HUES6 (cell line): ENCODE results near the gene MACROD2.

Source experiments
- H3K27ac ChIP-seq: 2 replicates; pipeline ENCODE4 v1.7.0; 2013; ENCODE audit warnings: low read depth, mild to moderate bottlenecking, low read length, inconsistent platforms
- H3K27me3 ChIP-seq: 2 replicates; pipeline ENCODE4 v1.6.1; 2013; ENCODE audit warnings: low read length; ENCODE audit not compliant: control insufficient read depth, insufficient read depth
- H3K36me3 ChIP-seq: 2 replicates; pipeline ENCODE4 v1.6.1; 2013; ENCODE audit warnings: low read length; ENCODE audit not compliant: control insufficient read depth, insufficient read depth
- H3K4me1 ChIP-seq: 2 replicates; pipeline ENCODE4 v1.6.1; 2013; ENCODE audit warnings: low read length; ENCODE audit not compliant: control insufficient read depth, insufficient read depth
- H3K4me3 ChIP-seq: 2 replicates; pipeline ENCODE4 v1.5.1; 2013; ENCODE audit warnings: low read depth, low read length
- H3K9ac ChIP-seq: one replicate; pipeline ENCODE4 v1.6.1; 2013; ENCODE audit warnings: mild to moderate bottlenecking, low read length
- H3K9me3 ChIP-seq: 2 replicates; pipeline ENCODE4 v1.6.1; 2013; ENCODE audit warnings: low read depth, low read length; ENCODE audit not compliant: control insufficient read depth, insufficient read depth

MACROD2 gene

GRCh38 chr20:14716351-14716801 is 721.1 kb downstream of the MACROD2 start:
- Histone ChIP-seq H3K4me1 (peaks cover 48% of the 10 kb centered on the region), H3K36me3 (no peaks in the 10 kb centered on the region), H3K4me3 (peak overlapping the region; percentile 29), H3K27me3 (no peaks in the 10 kb centered on the region), H3K9ac (no peak overlapping the region), H3K27ac (peak overlapping the region; percentile 64; the same call in 1 of the 2 replicates), H3K9me3 (no peaks in the 10 kb centered on the region)

- Histone ChIP-seq H3K4me3 (no peak overlapping the region), H3K27ac (no peak overlapping the region), H3K4me1 (peaks cover 38% of the 10 kb centered on the region), H3K9ac (no peak overlapping the region), H3K27me3 (no peaks in the 10 kb centered on the region), H3K9me3 (no peaks in the 10 kb centered on the region), H3K36me3 (no peaks in the 10 kb centered on the region)
These were observed 722.1 kb downstream of the MACROD2 start for GRCh38 chr20:14717134-14717999.

- H3K9ac ChIP-seq: no peak overlapping the region
- no peaks in the 10 kb centered on the region for H3K27me3 ChIP-seq
- H3K36me3 ChIP-seq: no peaks in the 10 kb centered on the region
- peaks cover 18% of the 10 kb centered on the region for H3K4me1 ChIP-seq
- no peak overlapping the region for H3K27ac ChIP-seq
- H3K9me3 ChIP-seq: no peaks in the 10 kb centered on the region
- H3K4me3 ChIP-seq: no peak overlapping the region
These were observed 724.9 kb downstream of the MACROD2 start for GRCh38 chr20:14720251-14720650.

- no peaks in the 10 kb centered on the region for H3K27me3 ChIP-seq
- H3K36me3 ChIP-seq: no peaks in the 10 kb centered on the region
- H3K27ac ChIP-seq: no peak overlapping the region
- no peaks in the 10 kb centered on the region for H3K9me3 ChIP-seq
- H3K4me1 ChIP-seq: peaks cover 2% of the 10 kb centered on the region; the same call in 1 of the 2 replicates
- H3K4me3 ChIP-seq: no peak overlapping the region
- no peak overlapping the region for H3K9ac ChIP-seq
These were observed 726.7 kb downstream of the MACROD2 start for GRCh38 chr20:14721926-14722452.

GRCh38 chr20:14723614-14724013 is 728.3 kb downstream of the MACROD2 start:
- H3K4me1 ChIP-seq: no peaks in the 10 kb centered on the region
- no peak overlapping the region for H3K9ac ChIP-seq
- H3K36me3 ChIP-seq: no peaks in the 10 kb centered on the region
- H3K27ac ChIP-seq: no peak overlapping the region
- H3K27me3 ChIP-seq: no peaks in the 10 kb centered on the region
- no peaks in the 10 kb centered on the region for H3K9me3 ChIP-seq
- no peak overlapping the region for H3K4me3 ChIP-seq

- H3K27me3 ChIP-seq: no peaks in the 10 kb centered on the region
- H3K4me1 ChIP-seq: no peaks in the 10 kb centered on the region
- no peak overlapping the region for H3K27ac ChIP-seq
- H3K4me3 ChIP-seq: no peak overlapping the region
- H3K36me3 ChIP-seq: no peaks in the 10 kb centered on the region
- no peaks in the 10 kb centered on the region for H3K9me3 ChIP-seq
- H3K9ac ChIP-seq: no peak overlapping the region
These were observed 728.7 kb downstream of the MACROD2 start for GRCh38 chr20:14724036-14724435.

- Histone ChIP-seq H3K27ac (no peak overlapping the region), H3K27me3 (no peaks in the 10 kb centered on the region), H3K4me1 (no peaks in the 10 kb centered on the region), H3K9ac (no peak overlapping the region), H3K9me3 (no peaks in the 10 kb centered on the region), H3K4me3 (no peak overlapping the region), H3K36me3 (no peaks in the 10 kb centered on the region)
These were observed 729.2 kb downstream of the MACROD2 start for GRCh38 chr20:14724468-14724867.

- H3K36me3 ChIP-seq: no peaks in the 10 kb centered on the region
- H3K27me3 ChIP-seq: no peaks in the 10 kb centered on the region
- H3K4me1 ChIP-seq: no peaks in the 10 kb centered on the region
- H3K9ac ChIP-seq: no peak overlapping the region
- no peak overlapping the region for H3K27ac ChIP-seq
- H3K9me3 ChIP-seq: no peaks in the 10 kb centered on the region
- H3K4me3 ChIP-seq: no peak overlapping the region
These were observed 731.3 kb downstream of the MACROD2 start for GRCh38 chr20:14726591-14726990.

GRCh38 chr20:14727485-14728150 is 732.3 kb downstream of the MACROD2 start:
- no peak overlapping the region for H3K27ac ChIP-seq
- no peaks in the 10 kb centered on the region for H3K9me3 ChIP-seq
- H3K27me3 ChIP-seq: no peaks in the 10 kb centered on the region
- H3K36me3 ChIP-seq: no peaks in the 10 kb centered on the region
- H3K4me3 ChIP-seq: no peak overlapping the region
- no peaks in the 10 kb centered on the region for H3K4me1 ChIP-seq
- no peak overlapping the region for H3K9ac ChIP-seq

- Histone ChIP-seq H3K4me3 (no peak overlapping the region), H3K4me1 (no peaks in the 10 kb centered on the region), H3K27ac (no peak overlapping the region), H3K9me3 (no peaks in the 10 kb centered on the region), H3K27me3 (no peaks in the 10 kb centered on the region), H3K9ac (no peak overlapping the region), H3K36me3 (no peaks in the 10 kb centered on the region)
These were observed 734.1 kb downstream of the MACROD2 start for GRCh38 chr20:14729390-14729789.

GRCh38 chr20:14732343-14732742 is 737.0 kb downstream of the MACROD2 start:
- no peaks in the 10 kb centered on the region for H3K36me3 ChIP-seq
- no peaks in the 10 kb centered on the region for H3K4me1 ChIP-seq
- no peak overlapping the region for H3K9ac ChIP-seq
- H3K4me3 ChIP-seq: no peak overlapping the region
- no peaks in the 10 kb centered on the region for H3K9me3 ChIP-seq
- no peaks in the 10 kb centered on the region for H3K27me3 ChIP-seq
- no peak overlapping the region for H3K27ac ChIP-seq
